GM12875 (cell line): ENCODE data around the gene STARD9.

ENCODE experiments used
- H3K4me3 ChIP-seq: one replicate; pipeline ENCODE4 v1.5.1; 2011; ENCODE audit warnings: low read depth, low read length, control low read depth
- TF ChIP-seq, protein P1 (sequence below): IDR thresholded peaks from 2 replicates; pipeline ENCODE4 v1.5.1; 2011; ENCODE audit warnings: low read depth, mild to moderate bottlenecking, control low read depth, inconsistent platforms, low read length, moderate library complexity, borderline replicate concordance; ENCODE audit not compliant: insufficient read depth

Gene STARD9

DNA sequence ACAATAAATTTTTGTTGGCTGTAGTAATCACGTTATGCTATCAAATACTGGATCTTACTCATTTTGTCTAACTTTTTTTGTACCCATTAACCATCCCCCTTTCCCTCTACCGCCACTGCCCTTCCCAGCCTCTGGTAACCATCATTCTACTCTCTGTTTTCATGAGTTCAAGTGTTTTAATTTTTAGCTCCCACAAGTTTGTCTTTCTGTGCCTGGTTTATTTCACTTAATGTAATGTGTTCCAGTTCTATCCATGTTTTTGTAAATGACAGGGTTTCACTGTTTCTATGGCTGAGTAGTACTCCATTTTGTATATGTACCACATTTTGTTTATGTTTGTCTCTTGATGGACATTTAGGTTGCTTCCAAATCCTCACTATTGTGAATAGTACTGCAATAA, 52.1 kb downstream of the STARD9 start:
- H3K4me3 ChIP-seq: no peak overlapping the region
- TF ChIP-seq, protein P1, sequence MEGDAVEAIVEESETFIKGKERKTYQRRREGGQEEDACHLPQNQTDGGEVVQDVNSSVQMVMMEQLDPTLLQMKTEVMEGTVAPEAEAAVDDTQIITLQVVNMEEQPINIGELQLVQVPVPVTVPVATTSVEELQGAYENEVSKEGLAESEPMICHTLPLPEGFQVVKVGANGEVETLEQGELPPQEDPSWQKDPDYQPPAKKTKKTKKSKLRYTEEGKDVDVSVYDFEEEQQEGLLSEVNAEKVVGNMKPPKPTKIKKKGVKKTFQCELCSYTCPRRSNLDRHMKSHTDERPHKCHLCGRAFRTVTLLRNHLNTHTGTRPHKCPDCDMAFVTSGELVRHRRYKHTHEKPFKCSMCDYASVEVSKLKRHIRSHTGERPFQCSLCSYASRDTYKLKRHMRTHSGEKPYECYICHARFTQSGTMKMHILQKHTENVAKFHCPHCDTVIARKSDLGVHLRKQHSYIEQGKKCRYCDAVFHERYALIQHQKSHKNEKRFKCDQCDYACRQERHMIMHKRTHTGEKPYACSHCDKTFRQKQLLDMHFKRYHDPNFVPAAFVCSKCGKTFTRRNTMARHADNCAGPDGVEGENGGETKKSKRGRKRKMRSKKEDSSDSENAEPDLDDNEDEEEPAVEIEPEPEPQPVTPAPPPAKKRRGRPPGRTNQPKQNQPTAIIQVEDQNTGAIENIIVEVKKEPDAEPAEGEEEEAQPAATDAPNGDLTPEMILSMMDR: no peak

DNA sequence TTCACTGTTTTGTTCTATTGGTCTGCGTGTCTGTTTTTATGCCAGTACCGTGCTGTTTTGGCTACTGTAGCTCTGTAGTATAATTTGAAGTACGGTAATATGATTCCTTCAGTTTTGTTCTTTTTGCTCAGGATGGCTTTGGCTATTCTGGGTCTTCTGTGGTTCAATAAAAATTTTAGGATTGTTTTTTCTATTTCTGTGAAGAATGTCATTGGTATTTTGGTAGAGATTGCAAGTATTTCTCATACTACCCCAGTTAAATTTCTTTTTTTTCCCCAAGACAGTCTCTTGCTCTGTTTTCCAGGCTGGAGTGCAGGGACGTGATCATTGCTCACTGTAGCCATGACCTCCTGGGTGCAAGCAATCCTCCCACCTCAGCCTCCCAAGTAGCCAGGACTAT, 53.4 kb downstream of the STARD9 start:
- no peak overlapping the region for H3K4me3 ChIP-seq
- TF ChIP-seq, protein P1: no peak

DNA sequence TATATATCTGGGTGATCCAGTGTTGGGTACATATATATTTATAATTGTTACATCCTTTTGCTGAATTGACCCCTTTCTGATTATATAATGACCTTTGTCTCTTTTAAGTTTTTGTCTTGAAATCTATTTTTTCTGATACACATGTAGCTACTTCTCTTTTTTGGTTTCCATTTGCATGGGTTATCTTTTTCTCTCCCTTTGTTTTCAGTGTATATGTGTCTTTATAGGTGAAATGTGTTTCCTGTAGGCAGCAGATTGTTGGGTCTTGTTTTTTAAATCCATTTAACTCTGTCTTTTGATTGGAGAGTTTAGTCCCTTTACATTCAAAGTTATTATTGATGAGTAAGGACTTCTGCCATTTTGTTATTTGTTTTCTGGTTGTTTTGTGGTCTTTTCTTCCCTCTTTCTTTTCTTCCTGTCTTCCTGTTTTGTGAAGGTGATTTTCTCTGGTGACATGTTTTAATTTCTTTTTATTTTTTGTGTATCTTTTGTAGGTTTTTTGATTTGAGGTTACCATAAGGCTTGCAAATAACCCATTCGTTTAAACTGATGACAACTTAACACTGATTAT, 56.8 kb downstream of the STARD9 start:
- H3K4me3 ChIP-seq: no peak overlapping the region
- TF ChIP-seq, protein P1: no peak

DNA sequence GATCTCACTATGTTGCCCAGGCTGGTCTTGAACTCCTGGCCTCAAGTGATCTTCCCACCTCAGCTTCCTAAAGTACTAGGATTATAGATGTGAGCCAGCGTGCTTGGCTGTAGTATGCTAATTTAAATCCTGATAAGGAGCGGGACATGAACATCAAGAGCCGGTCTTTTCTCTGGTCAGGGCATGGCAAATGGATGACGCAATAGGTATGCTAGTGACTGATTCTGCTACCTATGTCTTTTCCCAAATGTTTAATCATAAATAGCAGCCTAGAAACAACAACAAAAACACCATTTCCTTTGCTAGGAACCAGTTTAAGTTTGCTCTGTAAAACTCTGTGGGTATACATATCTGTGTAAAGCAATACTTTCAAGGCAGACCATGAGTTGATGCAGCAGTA, 64.7 kb downstream of the STARD9 start:
- TF ChIP-seq, protein P1: no peak
- no peak overlapping the region for H3K4me3 ChIP-seq

DNA sequence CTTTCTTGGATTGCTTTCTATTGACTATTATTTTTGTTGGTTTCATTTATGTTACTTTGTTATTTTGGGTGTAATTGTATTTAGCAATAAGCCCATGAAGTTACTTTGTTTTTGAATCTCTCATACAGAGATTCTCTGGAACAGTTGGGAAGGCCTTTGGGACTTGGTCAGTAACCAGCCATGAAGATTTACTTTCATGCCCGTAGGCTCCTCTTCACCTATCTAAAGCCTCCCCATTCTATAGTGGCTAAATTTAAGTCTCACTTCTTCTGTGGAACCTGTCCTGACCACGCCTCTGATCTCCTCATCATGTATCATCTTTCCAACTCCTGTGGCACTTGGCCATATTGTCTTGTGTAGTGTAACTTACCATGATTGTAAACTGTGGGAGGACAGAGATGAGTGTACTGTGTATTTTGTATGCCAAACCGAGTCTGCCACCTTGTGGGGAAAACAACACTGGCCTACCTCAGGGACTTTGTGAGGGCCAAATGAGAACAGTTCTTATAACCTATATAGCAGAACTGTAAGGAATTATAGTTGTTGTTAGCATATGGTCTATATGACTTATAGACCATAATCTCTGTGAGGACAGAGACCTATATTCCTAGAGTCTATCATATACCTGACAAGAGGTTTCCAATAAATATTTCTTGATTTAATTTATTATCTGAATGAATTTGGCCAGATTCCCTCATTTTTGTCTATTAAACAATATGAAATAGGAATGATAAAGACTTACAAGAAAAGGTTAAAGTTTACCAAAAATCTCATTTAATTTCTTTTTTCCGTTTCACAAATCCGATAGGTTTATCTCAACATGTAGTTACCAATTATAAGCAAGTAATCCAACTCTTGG, 75.0 kb downstream of the STARD9 start:
- TF ChIP-seq, protein P1: peak; percentile 75
- H3K4me3 ChIP-seq: no peak overlapping the region

DNA sequence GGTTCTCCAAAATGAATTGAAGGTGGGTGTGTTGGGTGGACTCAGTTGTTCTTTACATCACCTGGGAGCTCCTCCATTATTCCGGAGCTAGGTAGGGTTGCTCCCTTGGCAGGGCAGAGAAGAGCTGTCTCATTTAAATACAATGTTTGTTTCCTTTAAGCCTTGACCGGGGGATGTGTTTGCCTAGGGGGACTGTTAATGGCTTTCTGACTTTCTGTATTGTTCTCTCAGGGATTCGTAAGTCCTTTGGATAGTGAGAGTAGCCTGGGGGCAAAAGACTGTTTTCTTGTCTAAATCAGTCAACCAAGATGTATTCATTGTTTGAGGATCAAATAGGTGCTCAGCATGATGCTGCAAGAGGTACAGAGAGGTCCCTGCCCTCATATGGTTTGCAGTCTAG, 90.4 kb downstream of the STARD9 start:
- TF ChIP-seq, protein P1: no peak

DNA sequence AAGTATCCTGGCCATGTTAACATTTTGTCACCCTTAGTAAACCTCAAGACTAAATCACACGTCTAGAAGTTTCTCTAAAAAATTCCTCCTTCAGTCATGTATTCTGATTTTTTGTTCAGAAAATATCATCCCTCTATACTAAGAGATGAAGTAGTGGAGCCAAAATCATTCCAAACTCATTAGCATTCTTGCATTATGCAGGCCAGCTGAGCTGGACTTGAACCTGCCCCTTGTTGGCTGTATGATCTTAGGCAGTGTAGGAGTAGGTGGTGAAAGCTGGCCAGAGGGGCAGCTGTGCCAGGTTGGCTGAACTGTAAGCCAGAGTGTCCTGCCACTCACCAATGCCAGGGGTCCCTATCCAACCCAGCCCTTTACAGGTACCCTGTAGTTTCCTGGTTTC, 92.4 kb downstream of the STARD9 start:
- H3K4me3 ChIP-seq: no peak overlapping the region
- TF ChIP-seq, protein P1: no peak

More for the DNA sequence above, 90.4 kb downstream of the STARD9 start:
- H3K4me3 ChIP-seq: no peak overlapping the region
